Upper lobe of left lung (tissue), 6 donors: ENCODE measurements around the gene C11orf24. TPM values are rescaled to one million over a fixed set of nuclear protein-coding genes. Genes with fewer than 3 reads are reported as not detected.
"Not testable (repeated sequence)": the region's sequence is repeated elsewhere in the genome, so short reads cannot be mapped to it uniquely, and the experiment has no call there.

Experiments
- ATAC-seq, 2 donors: fragments of 200-7000 bp; cut with Tn5 transposase; one replicate each; pipeline ENCODE4 v1.9.1; 2022; ENCODE audit warnings: mild to moderate bottlenecking in 2 of 2, moderate library complexity in 2 of 2; ENCODE audit not compliant: low FRiP score in 2 of 2
- DNase-seq, 2 donors: peaks; one replicate each; pipeline ENCODE4 v3.0.0-alpha.2; 2019 to 2020
- H3K27ac ChIP-seq, 4 donors: fragments of 200-600 bp; sonication (generic); one replicate each; pipeline ENCODE4 v1.5.1; 2016 to 2019
- H3K27me3 ChIP-seq, 4 donors: fragments of 200-600 bp; sonication (generic); one replicate each; pipeline ENCODE4 v1.5.1; 2017 to 2019
- H3K36me3 ChIP-seq, 4 donors: fragments of 200-600 bp; sonication (generic); one replicate each; pipeline ENCODE4 v1.5.1; 2016 to 2019
- H3K4me1 ChIP-seq, 4 donors: fragments of 200-600 bp; sonication (generic); one replicate each; pipeline ENCODE4 v1.5.1; 2018 to 2019
- H3K4me3 ChIP-seq, 4 donors: fragments of 200-600 bp; sonication (generic); one replicate each; pipeline ENCODE4 v1.5.1; 2017 to 2019; ENCODE audit warnings: mild to moderate bottlenecking in 2 of 4, moderate library complexity in 1 of 4
- H3K9me3 ChIP-seq, 4 donors: fragments of 200-600 bp; sonication (generic); one replicate each; pipeline ENCODE4 v1.5.1; 2018 to 2019
- CTCF ChIP-seq, 6 experiments: fragments of 450-650 bp in 4 of 6; fragments of 200-600 bp in 2 of 6; sonication (generic) in 2 of 6; IDR thresholded peaks; one replicate each; pipeline ENCODE4 v1.5.1; 2016 to 2019; ENCODE audit warnings: antibody characterized with exemption in 6 of 6
- EP300 ChIP-seq, 4 donors: sonication (generic); formaldehyde crosslinking; IDR thresholded peaks; one replicate each; pipeline ENCODE4 v1.5.1; 2017; ENCODE audit warnings: antibody characterized with exemption in 4 of 4, control low read depth in 2 of 4
- POLR2A ChIP-seq, 4 donors: fragments of 450-650 bp; IDR thresholded peaks; one replicate each; pipeline ENCODE4 v1.5.1; 2016 to 2017; ENCODE audit warnings: antibody characterized with exemption in 4 of 4, mild to moderate bottlenecking in 2 of 4
- POLR2AphosphoS5 ChIP-seq, 2 donors: sonication (generic); formaldehyde crosslinking; IDR thresholded peaks; one replicate each; pipeline ENCODE4 v1.5.1; 2017; ENCODE audit warnings: antibody characterized with exemption in 2 of 2
- WGBS, 2 donors: methylation state at CpG; one replicate each; pipeline ENCODE4 v1.1.5; 2017 to 2018; 5-methylcytosine and 5-hydroxymethylcytosine counted together
- total RNA-seq, 6 donors: library from RNA; depleted of rRNA in 4 of 6; stranded (reverse); fragments of >200 nt in 4 of 6; gene quantifications; one replicate each; pipeline versions ENCODE4 v1.1.0 to v1.2.1, GENCODE V29; 2016 to 2021
- donor health status: DM: no; HTN: no; CAD: no; lungs with moderate emphysema.
- donor health status: DM: no; HTN: yes; CAD: no; lungs with severe emphysema.

C11orf24 gene
- total RNA-seq, 6 donors from 2014 or later: 13.9 to 37.5 (median 24.0) TPM

- no peak overlapping the region for H3K27ac ChIP-seq
- 94 to 97% methylated on average over 2 of the region's 2 CpGs for WGBS, 2 donors
- TF ChIP-seq CTCF (IDR thresholded peaks at IDR 0.05) (no peak), POLR2A (IDR thresholded peaks at IDR 0.05) (no peak), EP300 (IDR thresholded peaks at IDR 0.05) (no peak), POLR2AphosphoS5 (IDR thresholded peaks at IDR 0.05) (no peak)
- DNase-seq (no peak), ATAC-seq (no peak)
- H3K9me3 ChIP-seq: no peaks in the 10 kb centered on the region
- H3K36me3 ChIP-seq: no peaks in the 10 kb centered on the region
- H3K27me3 ChIP-seq: no peaks in the 10 kb centered on the region
- no peaks in the 10 kb centered on the region for H3K4me1 ChIP-seq
- H3K4me3 ChIP-seq: no peak overlapping the region
These were observed 17.7 kb upstream of the C11orf24 start for GRCh38 chr11:68289456-68289855.

DNA sequence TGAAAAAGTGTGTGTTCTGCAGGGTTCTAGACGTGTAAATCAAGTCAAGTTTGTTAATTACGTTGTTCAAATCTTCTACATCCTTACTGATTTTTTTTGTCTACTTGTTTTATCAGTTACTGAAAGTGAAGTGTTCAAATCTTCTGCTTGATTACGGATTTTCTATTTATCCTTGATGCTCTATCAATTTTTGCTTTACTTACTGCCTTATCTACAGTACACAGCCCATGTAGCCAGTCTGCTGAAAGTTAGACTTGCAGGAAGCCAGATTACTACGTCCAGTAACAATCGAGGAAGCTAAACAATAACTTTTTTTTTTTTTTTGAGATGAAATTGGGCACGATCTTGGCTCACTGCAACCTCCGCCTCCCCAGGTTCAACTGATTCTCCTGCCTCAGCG is 15.6 kb upstream of the C11orf24 start:
- H3K9me3 ChIP-seq: no peaks in the 10 kb centered on the region
- H3K36me3 ChIP-seq: no peaks in the 10 kb centered on the region
- DNase-seq (no peak), ATAC-seq (no peak)
- no peak for TF ChIP-seq EP300 (IDR thresholded peaks at IDR 0.05)
- TF ChIP-seq POLR2A (IDR thresholded peaks at IDR 0.05): no peak
- TF ChIP-seq CTCF (IDR thresholded peaks at IDR 0.05): no peak
- TF ChIP-seq POLR2AphosphoS5 (IDR thresholded peaks at IDR 0.05): no peak
- H3K27ac ChIP-seq: no peak overlapping the region
- no peaks in the 10 kb centered on the region for H3K27me3 ChIP-seq
- H3K4me3 ChIP-seq: no peak overlapping the region
- WGBS, 2 donors: 70 to 89% methylated on average over 8 of the region's 8 CpGs
- H3K4me1 ChIP-seq: peaks cover 0 to 5% (median 0%) of the 10 kb centered on the region in 4 donors

GRCh38 chr11:68284588-68284987 is 12.8 kb upstream of the C11orf24 start:
- peaks cover 0 to 12% (median 0%) of the 10 kb centered on the region in 4 donors for H3K4me1 ChIP-seq
- not testable (repeated sequence) for H3K36me3 ChIP-seq, H3K4me3 ChIP-seq, DNase-seq, H3K27me3 ChIP-seq, ATAC-seq, H3K9me3 ChIP-seq, H3K27ac ChIP-seq
- 94 to 100% methylated on average over 3 of the region's 3 CpGs for WGBS, 2 donors

DNA sequence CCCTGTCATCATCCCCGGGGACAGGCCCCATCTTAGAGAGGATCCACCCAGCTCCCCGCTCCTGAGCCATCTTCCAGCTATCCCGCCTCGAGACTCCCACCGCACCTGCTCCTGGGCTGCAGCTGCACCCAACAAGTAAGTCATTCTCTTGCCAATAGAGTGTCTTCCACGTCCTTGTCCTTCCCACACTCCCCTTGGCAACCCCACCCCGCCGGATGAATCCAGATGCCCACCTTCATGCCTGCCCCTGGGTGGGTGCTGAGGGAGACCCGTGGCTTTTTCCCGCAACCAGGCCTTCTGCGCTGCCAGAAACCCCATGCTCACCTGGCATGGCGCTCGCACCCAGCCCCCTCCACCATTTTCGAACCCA is 11.1 kb upstream of the C11orf24 start:
- WGBS, 2 donors: 93 to 97% methylated on average over 14 of the region's 14 CpGs
- peak in 1 of 2 donors; percentile 30 for ATAC-seq

DNA sequence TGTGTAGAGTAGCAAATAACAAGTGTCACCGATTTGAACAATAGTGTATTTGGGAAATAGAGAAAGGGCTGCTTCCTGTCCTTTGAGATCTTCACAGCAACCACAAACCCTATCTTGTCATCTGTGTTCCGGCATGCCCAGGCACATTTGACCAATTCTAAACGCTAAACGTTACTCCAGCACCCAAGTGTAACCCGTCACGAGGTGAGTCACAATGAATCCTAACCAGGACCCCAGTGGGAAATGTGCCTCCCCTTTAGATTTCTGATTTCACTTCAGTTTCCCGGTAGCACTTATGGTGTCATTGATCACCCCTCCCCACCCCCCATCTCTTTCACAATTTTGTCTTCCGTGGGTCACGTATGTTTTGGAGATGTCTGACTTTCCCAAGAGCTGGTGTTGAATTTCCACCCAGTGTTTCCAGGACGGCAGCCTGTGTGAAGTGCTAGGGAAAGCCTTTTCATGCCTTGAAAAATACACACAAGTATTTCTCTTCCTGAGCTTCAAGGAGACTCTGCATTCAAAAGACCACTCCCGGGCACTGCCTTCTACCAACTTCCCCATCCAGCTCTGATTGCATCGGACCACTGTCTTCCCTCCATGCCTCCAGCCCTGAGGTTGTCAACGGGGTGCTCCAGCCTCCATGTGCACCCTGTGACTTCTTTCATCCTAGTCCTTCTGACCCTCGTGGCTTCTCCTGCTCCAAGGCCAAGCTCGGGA is 10.5 kb upstream of the C11orf24 start:
- H3K27me3 ChIP-seq: no peaks in the 10 kb centered on the region
- no peak overlapping the region for H3K4me3 ChIP-seq
- H3K9me3 ChIP-seq: no peaks in the 10 kb centered on the region
- TF ChIP-seq EP300 (IDR thresholded peaks at IDR 0.05) (no peak), POLR2A (IDR thresholded peaks at IDR 0.05) (no peak), POLR2AphosphoS5 (IDR thresholded peaks at IDR 0.05) (no peak), CTCF (IDR thresholded peaks at IDR 0.05) (no peak)
- ATAC-seq: peak in 1 of 2 donors; percentile 26
- WGBS, 2 donors: 39 to 52% methylated on average over 15 of the region's 15 CpGs
- no peak for DNase-seq
- H3K27ac ChIP-seq: peak overlapping the region in 1 of 4 donors; percentile 2
- no peaks in the 10 kb centered on the region for H3K36me3 ChIP-seq
- H3K4me1 ChIP-seq: peaks cover 0 to 12% (median 0%) of the 10 kb centered on the region in 4 donors

More for the DNA sequence above, 11.1 kb upstream of the C11orf24 start:
- H3K27ac ChIP-seq: no peak overlapping the region
- TF ChIP-seq CTCF (IDR thresholded peaks at IDR 0.05) (no peak), POLR2A (IDR thresholded peaks at IDR 0.05) (no peak), EP300 (IDR thresholded peaks at IDR 0.05) (no peak)
- H3K36me3 ChIP-seq: no peaks in the 10 kb centered on the region
- H3K4me3 ChIP-seq: no peak overlapping the region
- H3K9me3 ChIP-seq: no peaks in the 10 kb centered on the region
- DNase-seq: no peak
- H3K4me1 ChIP-seq: peaks cover 0 to 12% (median 0%) of the 10 kb centered on the region in 4 donors
- H3K27me3 ChIP-seq: no peaks in the 10 kb centered on the region
